IMR-90 (cell line): ENCODE results near the gene RAD51B. TPM values are rescaled to one million over a fixed set of nuclear protein-coding genes. Genes with fewer than 3 reads are reported as not detected.

Experiments used
- ATAC-seq: fragments of 200-7000 bp; cut with Tn5 transposase; 2 replicates; pipeline ENCODE4 v1.9.1; 2020; ENCODE audit warnings: low read depth, mild to moderate bottlenecking, moderate library complexity
- BruUV-seq: library from RNA; stranded (reverse); fragments of 400-500 nt; replicated peaks from 2 replicates; lab custom pipeline; 2021; lab: Mats Ljungman, UMichigan
- CTCF ChIA-PET: fragments of 300-600 bp; formaldehyde crosslinking; extraction: SDS; loops from one replicate; lab custom pipeline; 2021; ENCODE audit warnings: antibody characterized with exemption; lab: Yijun Ruan, JAX
- POLR2A ChIA-PET: fragments of 300-600 bp; sonication (Branson Sonifier 250); formaldehyde crosslinking; loops from one replicate; lab custom pipeline; 2022; ENCODE audit warnings: antibody characterized with exemption; ENCODE audit not compliant: unreplicated experiment; lab: Charles Lee
- DNase-seq: peaks from one replicate; pipeline ENCODE4 v3.0.0; 2013
- H2AFZ ChIP-seq: replicated peaks from 2 replicates; pipeline ENCODE3; 2013; ENCODE audit warnings: low read length, mild to moderate bottlenecking; ENCODE audit not compliant: poor library complexity
- H2AK5ac ChIP-seq: 2 replicates; pipeline ENCODE4 v1.6.1; 2013; ENCODE audit warnings: low read depth, low read length, inconsistent platforms
- H2AK9ac ChIP-seq: replicated peaks from 2 replicates; pipeline ENCODE3; 2013; ENCODE audit warnings: mild to moderate bottlenecking, low read depth, low read length, moderate library complexity; ENCODE audit not compliant: poor library complexity
- H2BK120ac ChIP-seq: 2 replicates; pipeline ENCODE4 v1.6.1; 2013; ENCODE audit warnings: low read depth, low read length, inconsistent platforms
- H2BK15ac ChIP-seq: 3 replicates; pipeline ENCODE4 v1.6.1; 2013; ENCODE audit warnings: low read depth, low read length, inconsistent platforms
- H2BK20ac ChIP-seq: 2 replicates; pipeline ENCODE4 v1.6.1; 2013; ENCODE audit warnings: low read depth, mild to moderate bottlenecking, inconsistent platforms, low read length, moderate library complexity
- H2BK5ac ChIP-seq: 2 replicates; pipeline ENCODE4 v1.6.1; 2013; ENCODE audit warnings: mild to moderate bottlenecking, low read depth, low read length, inconsistent platforms; ENCODE audit not compliant: poor library complexity, severe bottlenecking
- H3K14ac ChIP-seq: replicated peaks from 2 replicates; pipeline ENCODE4 v1.6.1; 2013; ENCODE audit warnings: low read depth, low read length, inconsistent platforms
- H3K18ac ChIP-seq: 2 replicates; pipeline ENCODE4 v1.6.1; 2013; ENCODE audit warnings: low read depth, low read length, control low read depth
- H3K23ac ChIP-seq: 2 replicates; pipeline ENCODE4 v1.6.1; 2013; ENCODE audit warnings: low read depth, low read length, inconsistent platforms
- H3K27ac ChIP-seq: 2 replicates; pipeline ENCODE4 v1.5.1; 2013; ENCODE audit warnings: mild to moderate bottlenecking, control low read depth, low read length; ENCODE audit not compliant: insufficient read depth
- H3K27me3 ChIP-seq: 2 replicates; pipeline ENCODE4 v1.6.1; 2013; ENCODE audit warnings: low read length; ENCODE audit not compliant: control insufficient read depth, insufficient read depth
- H3K36me3 ChIP-seq: 2 replicates; pipeline ENCODE4 v1.6.1; 2013; ENCODE audit warnings: low read length, mixed read lengths; ENCODE audit not compliant: control insufficient read depth, insufficient read depth
- H3K4ac ChIP-seq: 2 replicates; pipeline ENCODE4 v1.6.1; 2013; ENCODE audit warnings: low read depth, low read length, inconsistent platforms
- H3K4me1 ChIP-seq: 2 replicates; pipeline ENCODE4 v1.6.1; 2013; ENCODE audit warnings: low read length, mixed read lengths; ENCODE audit not compliant: control insufficient read depth, insufficient read depth
- H3K4me2 ChIP-seq: 2 replicates; pipeline ENCODE4 v1.6.1; 2013; ENCODE audit warnings: low read depth, mild to moderate bottlenecking, control low read depth, low read length, moderate library complexity
- H3K4me3 ChIP-seq: 2 replicates; pipeline ENCODE4 v1.5.1; 2013; ENCODE audit warnings: low read depth, mild to moderate bottlenecking, control low read depth, low read length, moderate library complexity; ENCODE audit not compliant: insufficient read depth
- H3K56ac ChIP-seq: 2 replicates; pipeline ENCODE4 v1.6.1; 2013; ENCODE audit warnings: low read length, inconsistent platforms; ENCODE audit not compliant: insufficient read depth; ENCODE audit errors: extremely low read depth
- H3K79me1 ChIP-seq, 2 experiments: 2 replicates each; pipeline ENCODE4 v1.6.1; 2013; ENCODE audit warnings: low read length in 2 of 2, inconsistent platforms in 1 of 2, low read depth in 1 of 2
- H3K9ac ChIP-seq: 2 replicates; pipeline ENCODE4 v1.6.1; 2013; ENCODE audit warnings: low read depth, low read length, control low read depth
- H3K9me1 ChIP-seq: 2 replicates; pipeline ENCODE4 v1.6.1; 2013; ENCODE audit warnings: low read length, inconsistent platforms; ENCODE audit not compliant: insufficient read depth
- H3K9me3 ChIP-seq: 2 replicates; pipeline ENCODE4 v1.6.1; 2013; ENCODE audit warnings: low read length; ENCODE audit not compliant: control insufficient read depth, insufficient read depth
- H4K20me1 ChIP-seq: 2 replicates; pipeline ENCODE4 v1.6.1; 2013; ENCODE audit warnings: low read length, inconsistent platforms; ENCODE audit not compliant: insufficient read depth
- H4K5ac ChIP-seq: 2 replicates; pipeline ENCODE4 v1.6.1; 2013; ENCODE audit warnings: mild to moderate bottlenecking, low read depth, low read length, control low read depth
- H4K8ac ChIP-seq, 2 experiments: 2 replicates each; pipeline ENCODE4 v1.6.1; 2013; ENCODE audit warnings: low read depth in 2 of 2, low read length in 2 of 2, control low read depth in 1 of 2, inconsistent platforms in 1 of 2
- H4K91ac ChIP-seq: 2 replicates; pipeline ENCODE4 v1.6.1; 2013; ENCODE audit warnings: low read depth, low read length, inconsistent platforms; ENCODE audit not compliant: insufficient read depth
- BHLHE40 ChIP-seq: fragments of 150-350 bp; IDR thresholded peaks from 2 replicates; pipeline ENCODE4 v1.6.1; 2016; ENCODE audit warnings: mild to moderate bottlenecking, low read depth, low read length
- CHD1 ChIP-seq: IDR thresholded peaks from 2 replicates; pipeline ENCODE4 v1.6.1; 2012; ENCODE audit warnings: low read depth, low read length, improper control_type of control experiment
- FOS ChIP-seq: fragments of 150-350 bp; IDR thresholded peaks from 2 replicates; pipeline ENCODE4 v1.6.1; 2016; ENCODE audit warnings: low read depth, low read length
- MAZ ChIP-seq: IDR thresholded peaks from 2 replicates; pipeline ENCODE4 v1.6.1; 2012; ENCODE audit warnings: low read depth, mild to moderate bottlenecking, low read length, improper control_type of control experiment, moderate library complexity, borderline replicate concordance
- MXI1 ChIP-seq: IDR thresholded peaks from 2 replicates; pipeline ENCODE4 v1.6.1; 2012; ENCODE audit warnings: low read depth, mild to moderate bottlenecking, low read length, moderate library complexity, borderline replicate concordance
- NFE2L2 ChIP-seq: fragments of 150-350 bp; IDR thresholded peaks from 2 replicates; pipeline ENCODE4 v1.6.1; 2016; ENCODE audit warnings: low read depth, mild to moderate bottlenecking, low read length
- RAD21 ChIP-seq: IDR thresholded peaks from 2 replicates; pipeline ENCODE4 v1.6.1; 2012; ENCODE audit warnings: low read length, improper control_type of control experiment
- RFX5 ChIP-seq: IDR thresholded peaks from 2 replicates; pipeline ENCODE4 v1.8.0; 2012; ENCODE audit warnings: low read depth, mild to moderate bottlenecking, low read length, moderate library complexity
- SMC3 ChIP-seq: fragments of 150-350 bp; IDR thresholded peaks from 2 replicates; pipeline ENCODE4 v1.6.1; 2016; ENCODE audit warnings: low read depth, mild to moderate bottlenecking, antibody characterized with exemption, low read length, moderate library complexity
- WGBS, 2 experiments: methylation state at CpG; one replicate each; pipeline versions ENCODE4 v1.1.5 to v1.1.7; 2013; ENCODE audit warnings: missing lambda C conversion rate in 2 of 2; ENCODE audit not compliant: insufficient read length in 1 of 2; ENCODE audit errors: extremely low coverage in 2 of 2; 5-methylcytosine and 5-hydroxymethylcytosine counted together
- dilution Hi-C: fragments of 300-500 bp; cut with HindIII; formaldehyde crosslinking; loops from one replicate; pipeline ENCODE4 v1.14.3; 2018; ENCODE audit warnings: low sequenced_read_pairs; ENCODE audit not compliant: unreplicated experiment
- in situ Hi-C: fragments of 300-500 bp; cut with MboI; formaldehyde crosslinking; loops from 3 replicates; pipeline ENCODE4 v1.14.3; 2019; ENCODE audit warnings: low sequenced_read_pairs, inconsistent platforms, mixed read lengths
- intact Hi-C: fragments of 100-400 bp; cut with micrococcal nuclease; formaldehyde crosslinking; loops from 2 replicates; pipeline ENCODE4 v1.10.0; 2022
- polyA plus RNA-seq, 3 experiments: library from polyadenylated mRNA; depleted of rRNA; stranded (reverse); fragments of >200 nt; gene quantifications; 2 replicates each; pipeline ENCODE4 v1.2.3, GENCODE V29; 2012; ENCODE audit warnings: low replicate concordance in 1 of 3
- total RNA-seq: library from RNA; depleted of rRNA; stranded (reverse); fragments of >200 nt; gene quantifications from 2 replicates; pipeline ENCODE4 v1.2.3, GENCODE V29; 2012
- TF ChIP-seq, protein P1 (sequence below): conservative IDR thresholded peaks from 2 replicates; pipeline ENCODE4 v1.5.1; 2012; ENCODE audit warnings: mild to moderate bottlenecking, low read depth, low read length, improper control_type of control experiment
- TF ChIP-seq, protein P2 (sequence below): fragments of 150-350 bp; IDR thresholded peaks from 2 replicates; pipeline ENCODE4 v1.6.1; 2016; ENCODE audit warnings: low read depth, mild to moderate bottlenecking, low read length, moderate library complexity, borderline replicate concordance
- TF ChIP-seq, protein P3 (sequence below): fragments of 150-350 bp; IDR thresholded peaks from 2 replicates; pipeline ENCODE4 v1.6.1; 2017; ENCODE audit warnings: mild to moderate bottlenecking, antibody characterized with exemption, low read length, low read depth

Gene RAD51B
- total and polyA plus RNA-seq, 2 of the 4 experiments (the other 2 are of a cell fraction) = 5.1 to 18.8 TPM

DNA sequence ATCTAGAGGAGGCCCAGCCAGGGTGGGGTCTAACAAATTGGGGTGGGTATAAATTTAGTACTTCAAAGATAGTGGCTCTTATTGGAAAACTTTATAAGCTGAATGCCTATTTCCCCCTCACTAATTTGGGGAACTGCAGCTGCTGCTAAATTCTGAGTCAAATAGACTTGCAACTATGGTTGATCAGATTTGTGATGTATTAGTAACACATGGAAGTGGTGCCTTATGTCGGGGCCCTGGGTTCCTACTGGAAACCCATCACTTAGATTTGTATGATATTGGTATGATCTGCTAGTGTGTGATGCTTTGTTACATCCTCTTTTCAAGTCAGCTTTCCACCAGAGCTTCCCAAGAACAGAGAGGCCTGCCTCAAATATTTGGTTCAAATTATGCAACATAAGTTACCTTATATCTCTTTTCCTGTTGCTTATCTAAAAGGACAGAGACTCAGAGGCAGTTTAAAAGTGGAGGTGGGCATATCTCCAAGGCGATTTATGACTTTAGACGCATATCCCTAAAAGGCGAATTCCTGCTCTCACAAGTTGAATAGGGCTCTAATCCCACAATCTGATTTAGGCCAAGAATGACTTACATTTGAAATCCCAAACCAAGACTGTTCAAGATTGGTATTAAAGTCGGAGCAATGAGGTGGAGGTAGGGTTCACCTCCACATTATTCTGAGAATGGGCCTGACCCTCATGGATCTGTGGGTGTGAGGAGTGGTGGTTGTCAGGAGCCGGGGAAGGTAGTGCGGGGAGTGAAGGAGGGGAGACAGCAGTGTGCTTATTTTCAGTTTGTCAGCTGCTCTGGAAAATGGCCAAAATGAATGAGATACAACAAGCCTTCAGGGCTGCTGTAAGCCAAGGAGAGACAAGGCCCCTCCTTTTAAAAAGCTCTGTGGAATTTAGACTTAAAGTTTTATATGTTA, 425.8 kb downstream of the RAD51B start:
- H3K27me3 ChIP-seq = no peaks in the 10 kb centered on the region
- ATAC-seq = peak; percentile 21; the same call in 1 of the 2 replicates
- H3K56ac ChIP-seq = no peak overlapping the region
- H4K20me1 ChIP-seq = no peaks in the 10 kb centered on the region
- H3K4me3 ChIP-seq = no peak overlapping the region
- CTCF ChIA-PET = interaction anchor here (0.6 to 1.0 kb wide), 4 partner anchors 253 to 544 kb away, joined by 3 read pairs; no protein-coding TSS in a partner anchor
- POLR2A ChIA-PET = interaction anchor here (0.7 to 1.0 kb wide), 2 partner anchors 357 to 546 kb away, joined by 3 to 10 read pairs; no protein-coding TSS in a partner anchor
- H3K36me3 ChIP-seq = no peaks in the 10 kb centered on the region
- dilution Hi-C loops = no loop called here
- peak overlapping the region; percentile 46; the same call in 1 of the 2 replicates for H3K18ac ChIP-seq
- H2BK20ac ChIP-seq = peak overlapping the region; percentile 85
- intact Hi-C loops = loop anchor here (5.0 kb wide), 7 partner anchors 147 to 442 kb away; no protein-coding TSS in a partner anchor
- DNase-seq = peak; percentile 64
- H3K4ac ChIP-seq = peak overlapping the region; percentile 76
- H2AFZ ChIP-seq = peak overlapping the region; percentile 59
- peaks cover 21% of the 10 kb centered on the region for H3K4me1 ChIP-seq
- BruUV-seq = no TSS peak
- peak overlapping the region; percentile 78 for H2BK120ac ChIP-seq
- peak overlapping the region; percentile 78; the same call in 1 of the 2 replicates for H3K23ac ChIP-seq
- peak overlapping the region; percentile 75 for H2AK5ac ChIP-seq
- H3K4me2 ChIP-seq = peak overlapping the region; percentile 11; the same call in 1 of the 2 replicates
- no peak overlapping the region for H2BK5ac ChIP-seq
- in situ Hi-C loops = loop anchor here (5.0 kb wide), 1 partner anchor 572 kb away; no protein-coding TSS in a partner anchor
- 37% methylated on average over 2 of the region's 7 CpGs; no CpG with 5 or more reads in 1 of the 2 experiments for WGBS, 2 experiments
- H4K91ac ChIP-seq = peak overlapping the region; percentile 43
- H3K14ac ChIP-seq = peak overlapping the region; percentile 71
- H3K9ac ChIP-seq = peak overlapping the region; percentile 3; the same call in 1 of the 2 replicates
- peak overlapping the region; percentile 90 for H2BK15ac ChIP-seq
- H2AK9ac ChIP-seq = no peak overlapping the region
- peak overlapping the region in 1 of 2 experiments; percentile 85; a peak in 2 of 4 replicates for H4K8ac ChIP-seq
- H3K79me1 ChIP-seq = peaks cover 3 to 9% of the 10 kb centered on the region in 2 experiments; a peak in 1 of 4 replicates
- peak overlapping the region; percentile 13 for H4K5ac ChIP-seq
- peaks cover 7% of the 10 kb centered on the region; the same call in 1 of the 2 replicates for H3K9me1 ChIP-seq
- H3K9me3 ChIP-seq = no peaks in the 10 kb centered on the region
- no peak overlapping the region for H3K27ac ChIP-seq
- TF ChIP-seq, protein P1, sequence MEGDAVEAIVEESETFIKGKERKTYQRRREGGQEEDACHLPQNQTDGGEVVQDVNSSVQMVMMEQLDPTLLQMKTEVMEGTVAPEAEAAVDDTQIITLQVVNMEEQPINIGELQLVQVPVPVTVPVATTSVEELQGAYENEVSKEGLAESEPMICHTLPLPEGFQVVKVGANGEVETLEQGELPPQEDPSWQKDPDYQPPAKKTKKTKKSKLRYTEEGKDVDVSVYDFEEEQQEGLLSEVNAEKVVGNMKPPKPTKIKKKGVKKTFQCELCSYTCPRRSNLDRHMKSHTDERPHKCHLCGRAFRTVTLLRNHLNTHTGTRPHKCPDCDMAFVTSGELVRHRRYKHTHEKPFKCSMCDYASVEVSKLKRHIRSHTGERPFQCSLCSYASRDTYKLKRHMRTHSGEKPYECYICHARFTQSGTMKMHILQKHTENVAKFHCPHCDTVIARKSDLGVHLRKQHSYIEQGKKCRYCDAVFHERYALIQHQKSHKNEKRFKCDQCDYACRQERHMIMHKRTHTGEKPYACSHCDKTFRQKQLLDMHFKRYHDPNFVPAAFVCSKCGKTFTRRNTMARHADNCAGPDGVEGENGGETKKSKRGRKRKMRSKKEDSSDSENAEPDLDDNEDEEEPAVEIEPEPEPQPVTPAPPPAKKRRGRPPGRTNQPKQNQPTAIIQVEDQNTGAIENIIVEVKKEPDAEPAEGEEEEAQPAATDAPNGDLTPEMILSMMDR = no peak
- no peak for TF ChIP-seq CHD1
- TF ChIP-seq NFE2L2 = no peak
- no peak for TF ChIP-seq MAZ
- TF ChIP-seq FOS = no peak
- no peak for TF ChIP-seq RAD21
- no peak for TF ChIP-seq RFX5
- TF ChIP-seq, protein P2, sequence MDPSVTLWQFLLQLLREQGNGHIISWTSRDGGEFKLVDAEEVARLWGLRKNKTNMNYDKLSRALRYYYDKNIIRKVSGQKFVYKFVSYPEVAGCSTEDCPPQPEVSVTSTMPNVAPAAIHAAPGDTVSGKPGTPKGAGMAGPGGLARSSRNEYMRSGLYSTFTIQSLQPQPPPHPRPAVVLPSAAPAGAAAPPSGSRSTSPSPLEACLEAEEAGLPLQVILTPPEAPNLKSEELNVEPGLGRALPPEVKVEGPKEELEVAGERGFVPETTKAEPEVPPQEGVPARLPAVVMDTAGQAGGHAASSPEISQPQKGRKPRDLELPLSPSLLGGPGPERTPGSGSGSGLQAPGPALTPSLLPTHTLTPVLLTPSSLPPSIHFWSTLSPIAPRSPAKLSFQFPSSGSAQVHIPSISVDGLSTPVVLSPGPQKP = no peak
- no peak for TF ChIP-seq SMC3
- TF ChIP-seq BHLHE40 = no peak
- TF ChIP-seq MXI1 = no peak
- TF ChIP-seq, protein P3, sequence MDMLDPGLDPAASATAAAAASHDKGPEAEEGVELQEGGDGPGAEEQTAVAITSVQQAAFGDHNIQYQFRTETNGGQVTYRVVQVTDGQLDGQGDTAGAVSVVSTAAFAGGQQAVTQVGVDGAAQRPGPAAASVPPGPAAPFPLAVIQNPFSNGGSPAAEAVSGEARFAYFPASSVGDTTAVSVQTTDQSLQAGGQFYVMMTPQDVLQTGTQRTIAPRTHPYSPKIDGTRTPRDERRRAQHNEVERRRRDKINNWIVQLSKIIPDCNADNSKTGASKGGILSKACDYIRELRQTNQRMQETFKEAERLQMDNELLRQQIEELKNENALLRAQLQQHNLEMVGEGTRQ = no peak
